Activated CD4-positive, CD25-positive, alpha-beta regulatory T cell (primary cell): Measurements from ENCODE around the gene NR1H2.
"Not testable (repeated sequence)": the region's sequence is repeated elsewhere in the genome, so short reads cannot be mapped to it uniquely, and the experiment has no call there.

Experiments
- DNase-seq, 4 experiments: peaks; one replicate each; lab custom pipeline; 2025; lab: John Stamatoyannopoulos, UW

Gene NR1H2

GRCh38 chr19:50344661-50345318 is 31.5 kb upstream of the NR1H2 start:
- DNase-seq = no peak

- not testable (repeated sequence) for DNase-seq
These were observed 29.1 kb upstream of the NR1H2 start for GRCh38 chr19:50347089-50347581.

GRCh38 chr19:50349277-50350057 is 26.8 kb upstream of the NR1H2 start:
- DNase-seq = no peak

- DNase-seq = no peak
These were observed 24.0 kb upstream of the NR1H2 start for GRCh38 chr19:50352242-50352641.

GRCh38 chr19:50353487-50353880 is 22.8 kb upstream of the NR1H2 start:
- not testable (repeated sequence) for DNase-seq

- no peak for DNase-seq
These were observed 19.5 kb upstream of the NR1H2 start for GRCh38 chr19:50356691-50357177.

- peak; percentile 59 to 78 (median 73) for DNase-seq
These were observed 18.8 kb upstream of the NR1H2 start for GRCh38 chr19:50357178-50358100.

- DNase-seq = peak; percentile 39 to 58 (median 47)
These were observed 17.6 kb upstream of the NR1H2 start for GRCh38 chr19:50358483-50359327.

GRCh38 chr19:50359328-50359818 is 16.9 kb upstream of the NR1H2 start:
- no peak for DNase-seq

GRCh38 chr19:50361290-50362029 is 14.8 kb upstream of the NR1H2 start:
- no peak for DNase-seq

GRCh38 chr19:50362030-50362412 is 14.2 kb upstream of the NR1H2 start:
- no peak for DNase-seq

GRCh38 chr19:50362656-50363424 is 13.4 kb upstream of the NR1H2 start:
- no peak for DNase-seq

- DNase-seq = no peak
These were observed 10.6 kb upstream of the NR1H2 start, which contains the start of gene NAPSA for GRCh38 chr19:50365434-50366306. NAPSA (minus strand) TSS chr19:50365639; CDS start chr19:50365621, 18 bp downstream.

GRCh38 chr19:50368649-50369570 is 7.3 kb upstream of the NR1H2 start:
- peak; percentile 31 to 65 (median 46) for DNase-seq

GRCh38 chr19:50371914-50372475 is 4.3 kb upstream of the NR1H2 start:
- DNase-seq = no peak

GRCh38 chr19:50377051-50377461 is 799 bp downstream of the NR1H2 start:
- peak in 2 of 4 experiments; percentile 35 to 37 for DNase-seq

GRCh38 chr19:50377517-50377916 is 1.3 kb downstream of the NR1H2 start:
- no peak for DNase-seq
